Measurements from ENCODE around the gene TTN. TPM values are rescaled to one million over a fixed set of nuclear protein-coding genes. Genes with fewer than 3 reads are reported as not detected.

The TTN gene
- total RNA-seq, 1 donor from 2014 or later = 1.3 TPM

- Mint-ChIP-seq H3K4me1 (no peaks in the 10 kb centered on the region), H3K9me3 (no peaks in the 10 kb centered on the region), H3K27me3 (ENCODE audit: insufficient read depth, low read depth) (no peaks in the 10 kb centered on the region), H3K27ac (no peak overlapping the region), H3K4me3 (no peak overlapping the region), H3K36me3 (peaks cover 55% of the 10 kb centered on the region)
- Histone ChIP-seq H3K27ac (no peak overlapping the region), H3K4me3 (no peak overlapping the region), H3K9ac (no peak overlapping the region), H2AFZ (replicated peaks) (no peak overlapping the region), H3K9me3 (ENCODE audit: low read depth) (no peaks in the 10 kb centered on the region), H3K4me2 (no peak overlapping the region), H3K4me1 (no peaks in the 10 kb centered on the region), H3F3A (ENCODE audit: low read depth) (no peaks in the 10 kb centered on the region), H4K20me1 (ENCODE audit: low read depth) (peaks cover 8% of the 10 kb centered on the region), H3K79me2 (ENCODE audit: low read depth) (no peaks in the 10 kb centered on the region), H3K36me3 (no peaks in the 10 kb centered on the region), H3K27me3 (no peaks in the 10 kb centered on the region)
- TF ChIP-seq EZH2phosphoT487 (IDR thresholded peaks at IDR 0.05) (no peak), EZH2 (IDR thresholded peaks at IDR 0.05) (no peak)
- TF ChIP-seq, protein P1, sequence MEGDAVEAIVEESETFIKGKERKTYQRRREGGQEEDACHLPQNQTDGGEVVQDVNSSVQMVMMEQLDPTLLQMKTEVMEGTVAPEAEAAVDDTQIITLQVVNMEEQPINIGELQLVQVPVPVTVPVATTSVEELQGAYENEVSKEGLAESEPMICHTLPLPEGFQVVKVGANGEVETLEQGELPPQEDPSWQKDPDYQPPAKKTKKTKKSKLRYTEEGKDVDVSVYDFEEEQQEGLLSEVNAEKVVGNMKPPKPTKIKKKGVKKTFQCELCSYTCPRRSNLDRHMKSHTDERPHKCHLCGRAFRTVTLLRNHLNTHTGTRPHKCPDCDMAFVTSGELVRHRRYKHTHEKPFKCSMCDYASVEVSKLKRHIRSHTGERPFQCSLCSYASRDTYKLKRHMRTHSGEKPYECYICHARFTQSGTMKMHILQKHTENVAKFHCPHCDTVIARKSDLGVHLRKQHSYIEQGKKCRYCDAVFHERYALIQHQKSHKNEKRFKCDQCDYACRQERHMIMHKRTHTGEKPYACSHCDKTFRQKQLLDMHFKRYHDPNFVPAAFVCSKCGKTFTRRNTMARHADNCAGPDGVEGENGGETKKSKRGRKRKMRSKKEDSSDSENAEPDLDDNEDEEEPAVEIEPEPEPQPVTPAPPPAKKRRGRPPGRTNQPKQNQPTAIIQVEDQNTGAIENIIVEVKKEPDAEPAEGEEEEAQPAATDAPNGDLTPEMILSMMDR (IDR thresholded peaks at IDR 0.05) = no peak
- no peak for DNase-seq (ENCODE audit: low spot score)
Observed at GRCh38 chr2:178542569-178542968, 264.7 kb downstream of the TTN start.

DNA sequence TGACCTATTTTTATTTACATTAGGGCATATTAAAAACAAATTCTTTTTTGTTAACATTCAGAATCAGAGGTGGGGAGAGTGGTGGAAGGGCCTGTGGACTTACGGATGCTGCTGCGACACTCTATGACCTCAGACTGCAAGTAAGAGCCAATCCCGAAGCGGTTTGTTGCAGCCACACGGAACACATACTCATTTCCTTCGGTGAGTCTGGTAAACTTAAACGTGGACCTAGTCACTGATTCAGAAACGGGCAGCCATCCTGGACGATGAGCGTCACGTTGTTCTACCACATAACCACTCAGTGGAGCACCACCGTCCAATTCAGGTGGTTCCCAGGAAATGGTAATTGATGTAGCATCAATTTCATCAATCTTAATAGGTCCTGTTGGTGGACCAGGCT lies 265.1 kb downstream of the TTN start:
- Histone ChIP-seq H3K27ac (no peak overlapping the region), H3K36me3 (no peaks in the 10 kb centered on the region), H3K9ac (no peak overlapping the region), H3K4me3 (no peak overlapping the region), H3K4me1 (no peaks in the 10 kb centered on the region), H4K20me1 (ENCODE audit: low read depth) (peaks cover 8% of the 10 kb centered on the region), H3K4me2 (no peak overlapping the region), H3F3A (ENCODE audit: low read depth) (no peaks in the 10 kb centered on the region), H3K79me2 (ENCODE audit: low read depth) (no peaks in the 10 kb centered on the region), H2AFZ (replicated peaks) (no peak overlapping the region), H3K9me3 (ENCODE audit: low read depth) (no peaks in the 10 kb centered on the region), H3K27me3 (no peaks in the 10 kb centered on the region)
- no peak for DNase-seq (ENCODE audit: low spot score)
- Mint-ChIP-seq H3K27ac (no peak overlapping the region), H3K27me3 (ENCODE audit: insufficient read depth, low read depth) (no peaks in the 10 kb centered on the region), H3K4me1 (no peaks in the 10 kb centered on the region), H3K36me3 (peaks cover 51% of the 10 kb centered on the region), H3K4me3 (no peak overlapping the region), H3K9me3 (no peaks in the 10 kb centered on the region)
- TF ChIP-seq EZH2 (IDR thresholded peaks at IDR 0.05) (no peak), EZH2phosphoT487 (IDR thresholded peaks at IDR 0.05) (no peak)
- TF ChIP-seq, protein P1 (IDR thresholded peaks at IDR 0.05) = no peak

GRCh38 chr2:178536037-178536436 lies 271.2 kb downstream of the TTN start:
- Histone ChIP-seq H3K27ac (no peak overlapping the region), H3K4me1 (no peaks in the 10 kb centered on the region), H3K4me2 (no peak overlapping the region), H3F3A (ENCODE audit: low read depth) (no peaks in the 10 kb centered on the region), H3K9ac (no peak overlapping the region), H3K9me3 (ENCODE audit: low read depth) (no peaks in the 10 kb centered on the region), H3K27me3 (no peaks in the 10 kb centered on the region), H3K79me2 (ENCODE audit: low read depth) (peaks cover 30% of the 10 kb centered on the region), H4K20me1 (ENCODE audit: low read depth) (peaks cover 8% of the 10 kb centered on the region), H3K4me3 (no peak overlapping the region), H3K36me3 (no peaks in the 10 kb centered on the region), H2AFZ (replicated peaks) (no peak overlapping the region)
- DNase-seq (ENCODE audit: low spot score) = no peak
- Mint-ChIP-seq H3K36me3 (peaks cover 65% of the 10 kb centered on the region), H3K27ac (no peak overlapping the region), H3K9me3 (no peaks in the 10 kb centered on the region), H3K4me1 (no peaks in the 10 kb centered on the region), H3K4me3 (no peak overlapping the region), H3K27me3 (ENCODE audit: insufficient read depth, low read depth) (no peaks in the 10 kb centered on the region)
- TF ChIP-seq, protein P1 (IDR thresholded peaks at IDR 0.05) = no peak
- TF ChIP-seq EZH2 (IDR thresholded peaks at IDR 0.05) (no peak), EZH2phosphoT487 (IDR thresholded peaks at IDR 0.05) (no peak)
